GM21360 (cell line): ENCODE results near the gene TNFAIP8L3.
"Not testable (repeated sequence)": the region's sequence is repeated elsewhere in the genome, so short reads cannot be mapped to it uniquely, and the experiment has no call there.

Experiments used
- ATAC-seq: cut with Tn5 transposase; IDR thresholded peaks from one replicate; pipeline ENCODE4 v1.9.1; 2021; ENCODE audit warnings: mild to moderate bottlenecking, moderate library complexity; ENCODE audit not compliant: unreplicated experiment

TNFAIP8L3 gene

GRCh38 chr15:51065261-51065660, 29.4 kb downstream of the TNFAIP8L3 start:
- no peak for ATAC-seq

- no peak for ATAC-seq
These were observed 32.0 kb downstream of the TNFAIP8L3 start for GRCh38 chr15:51062736-51063135.

GRCh38 chr15:51060030-51060673, 34.6 kb downstream of the TNFAIP8L3 start:
- ATAC-seq, result no peak

GRCh38 chr15:51054535-51054934, 40.2 kb downstream of the TNFAIP8L3 start:
- ATAC-seq, result no peak

- ATAC-seq, result no peak
These were observed 41.1 kb downstream of the TNFAIP8L3 start for GRCh38 chr15:51053571-51053970.

GRCh38 chr15:51051776-51052175, 42.9 kb downstream of the TNFAIP8L3 start:
- no peak for ATAC-seq

GRCh38 chr15:51049081-51049480, 45.6 kb downstream of the TNFAIP8L3 start:
- ATAC-seq, result no peak

GRCh38 chr15:51048308-51048707, 46.4 kb downstream of the TNFAIP8L3 start:
- no peak for ATAC-seq

GRCh38 chr15:51046799-51047449, 47.8 kb downstream of the TNFAIP8L3 start:
- no peak for ATAC-seq

- ATAC-seq, result no peak
These were observed 48.7 kb downstream of the TNFAIP8L3 start for GRCh38 chr15:51046016-51046415.

- ATAC-seq, result no peak
These were observed 50.5 kb downstream of the TNFAIP8L3 start for GRCh38 chr15:51044037-51044727.

- no peak for ATAC-seq
These were observed 55.8 kb downstream of the TNFAIP8L3 start for GRCh38 chr15:51038974-51039319.

- no peak for ATAC-seq
These were observed 56.3 kb downstream of the TNFAIP8L3 start for GRCh38 chr15:51038162-51038973.

GRCh38 chr15:51037474-51037873, 57.2 kb downstream of the TNFAIP8L3 start:
- ATAC-seq, result not testable (repeated sequence)

GRCh38 chr15:51030649-51031316, 63.9 kb downstream of the TNFAIP8L3 start:
- no peak for ATAC-seq

- no peak for ATAC-seq
These were observed 69.3 kb downstream of the TNFAIP8L3 start for GRCh38 chr15:51025454-51025846.

GRCh38 chr15:51024735-51025453, 69.8 kb downstream of the TNFAIP8L3 start:
- no peak for ATAC-seq

- ATAC-seq, result no peak
These were observed 71.2 kb downstream of the TNFAIP8L3 start for GRCh38 chr15:51023499-51023898.

- ATAC-seq, result no peak
These were observed 72.5 kb downstream of the TNFAIP8L3 start for GRCh38 chr15:51022206-51022605.

GRCh38 chr15:51016615-51017014, 78.1 kb downstream of the TNFAIP8L3 start:
- no peak for ATAC-seq
